ENCODE results near the gene APOL1.

The APOL1 gene

GRCh38 chr22:36294801-36295200 is 41.9 kb downstream of the APOL1 start:
- DNase-seq = no peak

- no peak for DNase-seq
Measured at GRCh38 chr22:36295247-36295646, 42.3 kb downstream of the APOL1 start.

- DNase-seq = no peak
Measured at GRCh38 chr22:36296690-36297089, 43.8 kb downstream of the APOL1 start.

- DNase-seq = no peak
Measured at GRCh38 chr22:36297568-36297967, 44.6 kb downstream of the APOL1 start.

DNA sequence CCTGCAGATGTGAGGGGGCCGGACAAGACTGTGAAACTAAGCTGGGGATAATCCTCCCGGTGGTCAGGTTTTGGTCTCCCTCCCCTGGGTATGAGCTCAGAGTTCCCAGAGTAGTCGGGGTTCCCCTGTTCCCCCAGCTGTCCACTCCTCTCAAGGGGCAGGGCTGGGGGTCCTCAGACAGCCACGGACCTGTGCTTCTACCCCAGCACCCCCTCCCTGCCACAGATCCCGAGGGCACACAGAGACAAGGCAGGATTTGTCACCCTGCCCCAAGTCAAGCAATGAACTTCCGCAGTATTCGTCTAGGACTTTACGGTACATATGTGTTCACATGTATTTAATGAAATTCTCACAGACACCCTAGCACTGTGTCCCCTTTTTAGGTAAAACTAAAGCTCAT is 45.2 kb downstream of the APOL1 start:
- no peak for DNase-seq

DNA sequence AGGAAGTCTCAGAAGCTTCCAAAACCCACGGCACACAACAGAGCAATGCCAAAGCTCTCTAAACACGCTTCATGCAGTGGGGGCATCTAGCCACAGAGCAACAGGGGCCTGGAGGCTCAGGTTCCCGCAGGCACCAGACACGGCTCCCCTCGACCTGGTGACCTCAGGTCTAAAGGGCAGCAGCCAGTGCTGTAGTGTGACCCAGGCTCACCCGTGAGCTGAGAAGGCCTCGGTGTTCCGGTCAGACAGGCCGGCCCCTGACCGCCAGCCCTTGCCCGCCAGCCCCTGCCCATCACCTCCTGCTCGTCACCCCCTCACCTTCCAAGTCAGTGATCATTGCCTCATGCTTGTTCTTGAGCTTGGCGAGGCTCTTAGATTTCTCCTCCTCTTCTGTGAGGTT is 45.7 kb downstream of the APOL1 start:
- no peak for DNase-seq

DNA sequence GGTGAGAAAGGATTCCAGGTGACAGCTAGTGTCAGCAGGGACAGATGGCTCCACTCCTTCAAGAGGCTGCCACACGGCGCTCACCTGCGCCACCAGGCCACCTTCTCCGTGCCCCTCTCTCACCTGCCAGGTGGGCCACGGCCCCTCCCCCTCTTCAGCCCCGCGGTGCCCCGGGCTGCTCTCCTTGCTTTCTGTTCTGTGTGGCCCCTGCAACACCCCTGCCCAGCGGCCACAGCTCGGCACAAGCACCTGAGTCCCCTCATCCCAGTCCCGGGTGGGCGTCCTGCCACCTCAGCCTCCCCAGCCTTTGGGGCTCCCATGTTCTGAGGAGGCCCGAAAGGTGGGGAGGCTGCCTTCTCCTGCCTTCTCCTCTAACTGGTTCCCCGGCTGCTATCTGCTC is 46.4 kb downstream of the APOL1 start:
- no peak for DNase-seq

DNA sequence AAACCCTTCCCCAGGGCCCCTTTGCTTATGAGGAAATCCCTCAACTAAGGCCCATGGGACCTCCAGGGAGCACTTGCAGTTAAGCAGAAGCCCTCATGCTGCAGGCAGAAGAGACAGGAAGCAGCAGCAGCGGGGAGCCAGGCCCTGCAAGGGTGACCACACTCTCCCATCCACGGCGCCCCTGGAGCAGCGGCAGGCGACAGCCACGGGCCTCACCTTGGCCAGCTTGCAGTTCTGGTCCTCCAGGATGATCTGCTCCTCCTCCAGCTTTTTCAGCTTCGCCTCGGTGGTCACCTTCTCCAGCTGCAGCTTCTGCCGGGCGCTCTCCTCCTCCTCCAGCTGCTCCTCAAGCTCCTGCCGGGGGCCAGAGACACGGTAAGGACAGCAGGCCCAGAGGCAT is 47.0 kb downstream of the APOL1 start:
- DNase-seq = no peak

GRCh38 chr22:36300396-36301212 is 47.7 kb downstream of the APOL1 start:
- DNase-seq = no peak

DNA sequence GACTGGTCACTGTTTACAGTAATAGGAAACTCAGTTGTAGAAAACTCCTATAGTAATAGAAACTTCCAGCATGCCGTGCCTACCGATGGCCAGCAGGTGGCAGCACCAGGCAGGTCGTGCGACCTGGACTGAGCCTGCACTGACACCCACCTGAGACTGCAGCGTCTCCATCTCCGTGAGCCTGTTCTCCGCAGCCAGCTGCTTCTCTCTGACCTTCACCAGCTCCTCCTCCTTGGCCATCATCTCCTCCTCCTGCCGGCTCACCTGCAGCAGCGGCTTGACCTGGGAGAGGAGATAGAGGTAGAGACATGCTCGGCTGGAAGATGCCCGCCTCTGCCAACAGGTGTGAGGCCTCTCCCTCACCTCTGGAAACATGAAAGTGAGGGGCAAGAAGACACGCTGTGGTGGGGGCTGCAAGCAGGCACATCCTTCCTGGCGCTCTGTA is 48.5 kb downstream of the APOL1 start:
- DNase-seq = peak; percentile 78

DNA sequence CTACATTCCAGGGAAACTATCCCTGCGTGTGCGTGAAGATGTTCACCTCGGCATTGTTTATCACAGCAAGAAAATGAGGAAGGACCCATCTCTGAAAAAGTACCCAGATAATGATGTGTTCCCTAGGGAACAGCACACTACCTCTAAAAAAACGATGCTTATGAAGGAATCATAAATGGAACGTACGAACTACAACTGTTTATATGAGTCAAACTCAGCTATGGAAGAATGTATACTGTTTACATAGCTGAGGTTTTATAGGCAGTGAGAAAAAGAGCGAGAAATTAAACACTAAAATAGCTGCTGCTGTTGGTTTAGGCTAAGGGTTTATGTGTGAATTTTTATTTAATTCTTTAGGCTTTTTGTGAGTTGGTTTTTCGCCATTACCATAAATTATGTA is 48.9 kb downstream of the APOL1 start:
- DNase-seq = no peak

DNA sequence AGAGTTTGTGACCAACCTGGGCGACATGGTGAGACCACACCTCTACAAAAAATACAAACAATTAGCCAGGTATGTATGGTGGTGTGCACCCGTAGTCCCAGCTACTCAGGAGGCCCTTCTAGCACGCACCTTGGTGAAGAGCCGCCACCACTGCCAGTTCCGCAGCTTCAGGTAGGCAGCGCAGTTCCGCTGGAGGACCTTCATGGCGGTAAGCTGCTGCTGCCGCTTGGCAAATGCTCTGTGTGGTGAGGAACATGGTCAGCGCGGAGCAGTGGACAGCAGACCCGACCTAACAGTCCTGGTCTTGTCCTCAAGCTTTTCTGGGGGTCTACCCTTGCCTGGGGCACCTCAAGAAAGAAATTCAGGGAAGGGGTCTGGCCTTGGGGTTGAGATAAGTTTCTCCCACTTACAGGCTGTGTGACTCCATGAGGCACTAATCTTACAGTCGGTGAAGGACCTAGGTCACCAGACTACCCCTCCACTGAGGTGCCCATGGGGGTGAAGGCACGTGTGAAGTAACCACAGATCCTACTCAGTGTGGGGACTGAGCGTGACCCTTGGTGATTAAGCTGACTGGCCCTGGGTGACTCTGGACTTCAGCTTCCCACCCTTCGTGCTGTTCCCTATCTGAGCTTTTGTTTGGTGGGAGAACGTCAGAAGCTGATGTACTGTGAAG is 49.6 kb downstream of the APOL1 start:
- DNase-seq = no peak

GRCh38 chr22:36303115-36303467 is 50.2 kb downstream of the APOL1 start:
- DNase-seq = no peak

DNA sequence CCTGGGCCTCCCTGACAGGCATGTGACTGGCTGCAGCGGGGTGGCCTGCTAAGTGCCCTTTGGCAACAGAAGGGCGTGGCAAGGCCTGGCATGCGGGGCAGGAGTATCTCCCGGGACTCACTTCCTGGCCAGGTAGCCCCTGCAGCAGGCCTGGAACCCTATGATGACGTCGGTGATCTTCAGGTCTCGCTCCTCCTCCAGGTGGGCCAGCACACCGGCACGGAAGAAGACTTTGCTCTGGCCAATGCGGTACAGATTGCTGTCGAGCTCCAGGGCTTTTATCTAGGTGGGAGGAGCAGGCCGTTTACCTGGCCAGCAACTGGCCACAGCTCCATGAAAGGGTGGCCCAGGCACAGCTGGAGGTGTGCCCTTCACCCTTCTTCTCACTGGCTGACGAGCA is 50.9 kb downstream of the APOL1 start:
- DNase-seq = no peak

- DNase-seq = no peak
Measured at GRCh38 chr22:36304429-36304828, 51.5 kb downstream of the APOL1 start.

DNA sequence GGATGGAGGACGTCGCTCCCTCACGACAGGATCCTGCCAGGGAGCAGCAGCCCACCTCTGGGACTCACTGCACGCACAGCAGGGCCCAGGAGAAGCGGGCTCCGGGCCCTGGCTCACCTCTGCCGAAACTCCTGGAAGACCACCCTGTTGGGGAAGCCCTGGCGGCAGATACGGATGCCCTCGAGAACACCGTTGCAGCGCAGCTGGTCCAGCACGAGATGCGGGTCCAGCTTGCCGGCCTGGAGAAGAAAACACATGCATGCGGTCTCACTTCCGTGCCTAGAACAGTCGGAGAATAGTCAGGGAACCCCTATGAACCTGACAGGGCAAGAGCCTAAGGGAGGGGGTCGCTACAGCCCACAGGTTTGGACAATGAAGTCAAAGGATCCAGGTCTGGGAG is 52.9 kb downstream of the APOL1 start:
- DNase-seq = no peak

DNA sequence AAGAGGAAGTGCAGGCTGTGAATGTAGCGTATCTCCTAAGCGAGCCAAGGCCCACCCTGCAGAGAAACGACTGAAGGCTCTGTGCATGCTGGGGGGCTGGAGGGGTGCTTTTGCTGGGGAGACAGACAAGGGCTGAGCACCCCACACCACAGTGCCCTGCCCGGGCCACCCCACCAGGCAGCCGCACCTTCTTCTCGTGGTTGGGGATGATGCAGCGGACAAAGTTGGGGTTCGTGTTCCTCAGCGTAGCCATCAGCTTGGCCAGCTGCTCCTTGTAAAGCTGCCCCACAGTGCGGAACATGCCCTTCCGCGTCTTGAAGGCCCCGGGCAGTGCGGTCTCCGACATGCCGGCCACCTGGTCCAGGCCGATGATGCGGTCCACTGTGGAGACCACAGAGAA is 53.3 kb downstream of the APOL1 start:
- DNase-seq = no peak

DNA sequence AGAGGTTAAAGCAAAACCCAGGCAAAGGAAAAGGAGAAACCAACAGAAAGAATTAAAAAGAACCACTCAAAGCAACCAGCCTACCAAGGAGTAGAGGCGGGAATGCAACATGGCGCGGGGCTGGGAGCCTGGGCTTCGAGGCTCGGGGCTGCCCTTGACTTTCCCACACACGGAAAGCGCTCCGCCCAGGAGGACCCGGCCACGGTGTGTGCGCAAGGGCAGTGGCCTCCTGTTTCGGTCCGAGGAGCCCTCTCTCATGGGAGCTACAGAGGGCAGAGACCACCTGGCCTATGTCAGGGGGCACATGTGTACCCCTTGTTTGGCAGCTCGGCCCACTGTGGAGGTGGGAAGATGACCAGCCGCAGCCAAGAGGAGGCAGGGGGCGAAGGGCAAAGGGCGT is 55.9 kb downstream of the APOL1 start:
- DNase-seq = no peak

DNA sequence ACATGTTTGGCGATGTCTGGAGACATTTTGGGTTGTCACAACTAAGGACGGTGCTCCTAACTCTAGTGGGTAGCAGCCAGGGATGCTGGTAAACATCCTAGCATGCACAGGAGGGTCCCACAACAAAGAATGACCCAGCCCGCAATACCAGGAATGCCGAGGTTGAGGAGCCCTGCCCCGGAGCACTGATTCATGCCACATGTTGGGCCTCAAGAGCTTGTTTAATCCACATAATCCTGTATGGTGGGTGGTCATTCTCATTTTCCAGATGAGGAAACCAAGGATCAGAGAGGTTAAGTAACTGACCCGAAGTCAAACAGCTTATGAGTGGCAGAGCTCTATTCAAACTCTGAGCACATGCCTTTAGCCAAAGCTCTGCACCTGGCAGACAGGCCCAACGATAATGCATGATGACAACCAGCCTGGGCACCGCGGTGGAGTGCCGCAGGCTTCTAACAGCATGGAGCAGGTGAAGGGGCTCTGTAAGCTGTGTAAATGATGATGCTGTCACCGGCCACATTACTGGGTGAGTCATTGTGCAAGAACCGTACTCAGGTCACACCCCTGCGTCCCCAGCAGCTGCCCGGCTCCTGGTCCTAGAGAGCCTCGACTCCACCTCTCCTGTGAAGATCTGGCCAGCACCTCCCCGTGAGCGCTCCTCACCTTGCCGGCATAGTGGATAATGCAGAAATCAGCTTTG is 58.6 kb downstream of the APOL1 start:
- no peak for DNase-seq

- no peak for DNase-seq
Measured at GRCh38 chr22:36315325-36315724, 62.4 kb downstream of the APOL1 start.

DNA sequence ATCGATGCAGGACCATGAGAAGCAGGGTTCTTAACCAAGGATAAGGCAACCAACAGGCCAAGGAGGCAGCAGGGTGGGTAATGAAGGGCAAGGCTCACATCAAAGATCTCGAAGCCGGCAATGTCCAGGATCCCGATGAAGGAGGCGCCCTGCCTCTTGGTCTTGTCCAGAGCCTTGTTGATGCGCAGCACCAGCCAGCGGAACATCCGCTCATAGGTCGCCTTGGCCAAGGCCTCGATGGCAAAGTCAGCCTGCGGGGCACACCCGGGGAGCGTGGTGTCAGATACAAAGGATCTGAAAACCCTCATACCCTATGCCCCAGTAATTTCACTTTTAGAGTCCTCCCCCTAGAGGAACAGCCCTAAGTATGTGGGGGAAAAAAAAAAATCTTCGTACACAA is 63.5 kb downstream of the APOL1 start:
- DNase-seq = no peak
